ENCODE results near the gene MRPL27.
A peak's percentile ranks its signal among the peaks of the same experiment; 100 is the strongest.

The MRPL27 gene

DNA sequence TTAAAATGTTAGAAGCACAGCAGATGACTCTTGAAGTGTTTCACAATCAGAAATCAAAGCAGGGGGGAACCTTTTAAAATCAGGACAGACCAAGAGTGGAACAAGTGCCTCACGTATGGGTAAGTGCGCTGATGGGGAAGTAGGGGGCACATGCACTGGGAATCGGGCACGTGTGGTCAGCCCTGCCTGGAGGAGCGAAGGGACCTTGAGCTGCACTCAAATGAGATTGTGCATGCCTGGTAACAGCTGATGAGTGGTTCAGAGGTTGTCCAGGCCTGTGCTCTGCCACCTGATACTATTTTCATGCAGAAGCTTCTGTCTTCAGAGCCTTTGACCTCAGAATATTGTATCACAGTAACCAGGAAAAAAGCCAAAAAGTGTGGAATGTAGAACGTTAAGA, 40.8 kb downstream of the MRPL27 start:
- TF ChIP-seq, protein P1, sequence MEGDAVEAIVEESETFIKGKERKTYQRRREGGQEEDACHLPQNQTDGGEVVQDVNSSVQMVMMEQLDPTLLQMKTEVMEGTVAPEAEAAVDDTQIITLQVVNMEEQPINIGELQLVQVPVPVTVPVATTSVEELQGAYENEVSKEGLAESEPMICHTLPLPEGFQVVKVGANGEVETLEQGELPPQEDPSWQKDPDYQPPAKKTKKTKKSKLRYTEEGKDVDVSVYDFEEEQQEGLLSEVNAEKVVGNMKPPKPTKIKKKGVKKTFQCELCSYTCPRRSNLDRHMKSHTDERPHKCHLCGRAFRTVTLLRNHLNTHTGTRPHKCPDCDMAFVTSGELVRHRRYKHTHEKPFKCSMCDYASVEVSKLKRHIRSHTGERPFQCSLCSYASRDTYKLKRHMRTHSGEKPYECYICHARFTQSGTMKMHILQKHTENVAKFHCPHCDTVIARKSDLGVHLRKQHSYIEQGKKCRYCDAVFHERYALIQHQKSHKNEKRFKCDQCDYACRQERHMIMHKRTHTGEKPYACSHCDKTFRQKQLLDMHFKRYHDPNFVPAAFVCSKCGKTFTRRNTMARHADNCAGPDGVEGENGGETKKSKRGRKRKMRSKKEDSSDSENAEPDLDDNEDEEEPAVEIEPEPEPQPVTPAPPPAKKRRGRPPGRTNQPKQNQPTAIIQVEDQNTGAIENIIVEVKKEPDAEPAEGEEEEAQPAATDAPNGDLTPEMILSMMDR (IDR thresholded peaks at IDR 0.05) = no peak
- DNase-seq = no peak
- Histone ChIP-seq H3K4me1 (no peaks in the 10 kb centered on the region), H3K9me3 (no peaks in the 10 kb centered on the region), H3K27ac (no peak overlapping the region), H3K36me3 (no peaks in the 10 kb centered on the region), H3K4me3 (no peak overlapping the region), H3K27me3 (peaks cover 0 to 3% of the 10 kb centered on the region in 2 donors)
- intact Hi-C loops (cut with DNase I; ENCODE audit: low total_unique reads) = no loop called here

DNA sequence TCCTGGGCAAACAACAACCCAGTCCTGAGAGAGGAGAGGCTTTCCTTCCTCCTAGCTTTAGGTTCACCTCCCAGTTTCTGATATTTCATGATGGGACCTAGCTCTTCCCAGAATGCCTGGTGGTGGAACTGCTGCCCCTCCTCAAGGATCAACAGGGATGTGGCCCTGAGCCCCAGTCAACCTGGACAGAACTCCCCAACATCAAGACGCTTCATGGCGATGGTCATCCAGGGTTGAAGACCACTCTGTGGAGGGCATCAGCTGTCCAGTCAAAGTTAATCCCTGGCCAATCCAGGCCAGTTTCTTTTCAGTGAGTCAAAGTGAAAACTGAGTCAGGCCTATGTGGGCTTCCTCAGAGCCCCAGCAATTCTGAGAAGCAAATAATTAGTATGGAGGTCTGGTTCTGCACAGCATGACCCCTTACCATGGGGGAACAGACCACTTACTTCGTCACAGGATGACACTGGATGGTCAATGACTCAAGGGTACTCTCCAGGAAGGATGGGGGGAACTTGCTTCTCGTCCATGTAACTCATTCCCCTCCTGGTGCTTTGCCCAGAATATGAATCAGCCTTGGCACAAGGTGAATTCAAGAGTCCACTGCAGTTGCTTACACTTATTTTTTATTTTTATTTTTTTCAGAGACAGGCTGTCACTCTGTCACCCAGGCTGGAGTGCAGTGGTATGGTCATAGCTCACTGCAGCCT, 41.7 kb downstream of the MRPL27 start:
- no peak overlapping the region for H3K4me3 ChIP-seq
- peak in 1 of 2 donors; percentile 19 for DNase-seq
- no peak overlapping the region for H3K27ac ChIP-seq
- intact Hi-C loops (cut with DNase I; ENCODE audit: low total_unique reads) = no loop called here
- H3K27me3 ChIP-seq = peaks cover 0 to 3% of the 10 kb centered on the region in 2 donors
- H3K36me3 ChIP-seq = no peaks in the 10 kb centered on the region
- no peaks in the 10 kb centered on the region for H3K9me3 ChIP-seq
- no peaks in the 10 kb centered on the region for H3K4me1 ChIP-seq
- TF ChIP-seq, protein P1 (IDR thresholded peaks at IDR 0.05) = no peak

DNA sequence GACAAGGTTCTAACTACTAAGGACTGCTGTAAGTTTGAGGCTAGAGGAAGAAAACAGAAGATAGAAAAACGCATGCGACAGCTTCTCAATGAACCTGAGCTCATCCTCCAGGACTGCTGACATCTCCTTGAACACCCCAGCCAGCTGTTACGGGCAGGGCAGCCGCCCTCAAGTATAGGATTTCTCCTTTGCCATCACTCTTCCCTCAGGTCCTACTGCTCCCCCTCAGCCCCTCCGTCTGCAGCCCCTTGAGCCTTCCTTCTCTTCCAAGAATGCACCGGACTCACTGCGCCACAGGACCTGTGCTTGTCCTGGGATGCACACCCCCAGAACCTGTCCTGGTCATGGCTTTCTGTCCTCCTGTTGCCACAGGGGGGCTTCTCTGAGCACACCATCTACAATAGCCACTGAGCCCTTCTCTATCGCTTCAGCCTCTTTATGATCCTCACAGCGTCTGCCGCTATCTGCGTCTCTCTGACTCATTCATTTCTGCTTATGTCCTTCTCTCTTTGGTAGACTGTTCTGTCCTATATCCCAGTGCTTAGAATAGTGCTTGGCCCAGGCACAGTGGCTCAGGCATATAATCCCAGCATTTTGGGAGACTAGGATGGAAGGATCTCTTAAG, 42.7 kb downstream of the MRPL27 start:
- TF ChIP-seq, protein P1 (IDR thresholded peaks at IDR 0.05) = no peak
- Histone ChIP-seq H3K27ac (no peak overlapping the region), H3K4me3 (no peak overlapping the region), H3K27me3 (no peaks in the 10 kb centered on the region), H3K4me1 (no peaks in the 10 kb centered on the region), H3K36me3 (no peaks in the 10 kb centered on the region), H3K9me3 (no peaks in the 10 kb centered on the region)
- DNase-seq = no peak
- intact Hi-C loops (cut with DNase I; ENCODE audit: low total_unique reads) = no loop called here

DNA sequence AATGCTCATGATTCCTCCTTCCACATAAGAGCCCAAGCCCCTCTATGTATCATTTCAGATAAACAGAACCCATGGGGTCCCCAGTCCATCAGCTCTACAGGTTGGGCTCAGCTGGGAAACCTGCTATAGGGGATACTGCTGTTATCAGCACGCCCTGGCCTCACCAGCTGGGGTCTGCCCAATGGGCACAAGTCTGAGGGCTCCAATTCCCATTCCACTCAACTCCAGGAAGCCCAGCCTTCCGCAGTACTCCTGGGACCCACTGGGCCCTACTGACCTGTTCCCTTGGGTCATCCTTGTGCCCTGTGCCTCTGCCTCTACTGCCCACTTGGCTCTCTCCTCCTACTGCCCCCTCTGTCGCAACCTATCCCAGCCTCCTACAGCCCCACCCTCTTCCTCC, 43.3 kb downstream of the MRPL27 start:
- intact Hi-C loops (cut with DNase I; ENCODE audit: low total_unique reads) = no loop called here
- no peaks in the 10 kb centered on the region for H3K27me3 ChIP-seq
- H3K36me3 ChIP-seq = no peaks in the 10 kb centered on the region
- no peaks in the 10 kb centered on the region for H3K4me1 ChIP-seq
- H3K9me3 ChIP-seq = no peaks in the 10 kb centered on the region
- H3K27ac ChIP-seq = no peak overlapping the region
- DNase-seq = no peak
- TF ChIP-seq, protein P1 (IDR thresholded peaks at IDR 0.05) = no peak
- H3K4me3 ChIP-seq = no peak overlapping the region

DNA sequence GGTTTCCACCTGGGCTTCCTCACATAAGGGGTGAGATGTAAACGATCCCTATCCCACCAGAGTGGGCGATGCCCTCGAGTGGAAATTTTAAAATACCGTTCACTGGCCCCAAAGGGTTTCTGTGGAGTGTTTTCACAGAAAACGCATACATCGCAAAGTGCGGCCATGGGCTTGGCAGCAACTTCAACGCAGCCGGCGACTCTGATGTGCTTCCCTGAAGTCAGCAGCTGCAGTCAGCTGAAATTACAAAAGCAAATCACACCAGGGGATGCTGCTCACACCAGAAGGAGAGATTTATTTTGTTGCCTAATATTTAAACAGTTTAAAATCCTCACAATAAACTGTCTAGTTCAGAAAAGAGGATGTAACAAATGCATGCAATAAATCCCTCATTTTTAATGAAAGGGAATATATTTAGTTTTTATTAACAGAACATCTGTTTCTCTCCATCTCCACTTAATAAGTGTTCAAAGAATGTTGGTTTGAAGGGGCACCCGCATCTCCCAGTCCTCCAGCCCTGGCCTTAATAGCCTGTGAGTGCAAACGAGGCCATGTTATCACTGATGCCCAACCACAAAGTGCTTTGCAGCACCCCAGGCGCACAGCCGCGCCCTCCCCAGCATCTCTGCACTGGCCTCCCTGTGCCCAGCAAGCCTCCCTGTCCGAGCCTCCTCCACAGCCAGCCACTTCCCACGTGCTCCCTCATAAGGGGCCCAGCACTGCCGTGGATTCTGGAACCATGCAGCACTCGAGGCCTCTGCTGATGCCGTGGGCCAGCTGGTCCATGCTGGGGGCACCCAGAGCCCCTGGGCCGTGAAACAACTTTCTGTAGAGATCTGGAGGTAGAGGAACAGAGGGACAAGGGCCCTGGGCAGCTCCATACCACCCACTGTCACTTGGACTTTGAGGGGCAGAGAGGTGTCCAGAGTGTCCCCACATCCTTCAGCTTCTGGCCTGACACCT, 44.3 kb downstream of the MRPL27 start:
- H3K9me3 ChIP-seq = no peaks in the 10 kb centered on the region
- intact Hi-C loops (cut with DNase I; ENCODE audit: low total_unique reads) = no loop called here
- TF ChIP-seq, protein P1 (IDR thresholded peaks at IDR 0.05) = no peak
- no peaks in the 10 kb centered on the region for H3K27me3 ChIP-seq
- no peak overlapping the region for H3K27ac ChIP-seq
- H3K4me3 ChIP-seq = no peak overlapping the region
- H3K36me3 ChIP-seq = no peaks in the 10 kb centered on the region
- no peak for DNase-seq
- no peaks in the 10 kb centered on the region for H3K4me1 ChIP-seq

Data from tibial artery (tissue), 4 donors.